ENCODE results near the gene ALPK3. TPM values are rescaled to one million over a fixed set of nuclear protein-coding genes. Genes with fewer than 3 reads are reported as not detected.

The ALPK3 gene
- total RNA-seq, 2 donors from 2014 or later = 57.8 to 94.1 TPM

- no peak overlapping the region for H3K27ac ChIP-seq (ENCODE audit: low read depth, low read length)
- Mint-ChIP-seq H3K4me1 (no peaks in the 10 kb centered on the region), H3K27ac (no peak overlapping the region), H3K9me3 (peaks cover 5% of the 10 kb centered on the region), H3K4me3 (no peak overlapping the region), H3K36me3 (ENCODE audit: low read depth) (no peaks in the 10 kb centered on the region), H3K27me3 (ENCODE audit: insufficient read depth) (peaks cover 2% of the 10 kb centered on the region)
- H3K9ac ChIP-seq (ENCODE audit: extremely low read depth, low read length, poor library complexity, severe bottlenecking) = no peak overlapping the region
- TF ChIP-seq CTCF (conservative IDR thresholded peaks at IDR 0.05) = no peak
- no peak for DNase-seq
- no peaks in the 10 kb centered on the region for H3K9me3 ChIP-seq (ENCODE audit: control insufficient read depth, low read length)
- 42% methylated on average over 2 of the region's 2 CpGs; no CpG with 5 or more reads in 1 of the 2 experiments for WGBS, 2 experiments (ENCODE audit: insufficient coverage in 1 of 2, insufficient read length in 1 of 2)
- no peak overlapping the region for H3K4me3 ChIP-seq (ENCODE audit: low read length)
- H3K36me3 ChIP-seq (ENCODE audit: control insufficient read depth, insufficient read depth, low read length) = no peaks in the 10 kb centered on the region
- H3K4me1 ChIP-seq (ENCODE audit: control insufficient read depth, insufficient read depth, low read length) = no peaks in the 10 kb centered on the region
- no peaks in the 10 kb centered on the region for H3K27me3 ChIP-seq (ENCODE audit: control insufficient read depth, insufficient read depth, low read length, poor library complexity, severe bottlenecking)
Observed at GRCh38 chr15:84901540-84901939, 84.4 kb downstream of the ALPK3 start.

DNA sequence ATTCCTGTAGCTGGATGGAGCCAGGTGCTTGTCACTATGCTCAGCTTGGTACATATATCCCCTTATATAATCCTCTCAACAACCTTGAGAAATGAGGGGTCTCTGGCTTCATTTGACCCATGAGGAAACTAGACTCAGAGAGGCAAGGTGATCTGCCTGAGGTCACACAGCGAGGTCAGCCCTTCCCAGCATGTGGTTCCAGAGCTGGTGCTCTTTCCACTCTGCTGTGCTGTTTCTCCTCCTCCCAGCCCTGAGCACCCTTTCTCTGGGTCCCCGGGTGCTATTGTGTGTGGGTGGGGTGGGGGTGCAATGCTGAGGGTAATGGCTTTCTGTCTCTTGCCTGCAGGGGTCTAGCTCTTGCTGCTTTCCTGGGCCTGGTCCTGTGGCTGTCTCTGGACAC lies 86.6 kb downstream of the ALPK3 start:
- Mint-ChIP-seq H3K27ac (no peak overlapping the region), H3K4me1 (no peaks in the 10 kb centered on the region), H3K36me3 (ENCODE audit: low read depth) (no peaks in the 10 kb centered on the region), H3K9me3 (peaks cover 5% of the 10 kb centered on the region), H3K4me3 (no peak overlapping the region), H3K27me3 (ENCODE audit: insufficient read depth) (peaks cover 2% of the 10 kb centered on the region)
- Histone ChIP-seq H3K9me3 (ENCODE audit: control insufficient read depth, low read length) (no peaks in the 10 kb centered on the region), H3K4me1 (ENCODE audit: control insufficient read depth, insufficient read depth, low read length) (no peaks in the 10 kb centered on the region), H3K4me3 (ENCODE audit: low read length) (no peak overlapping the region), H3K36me3 (ENCODE audit: control insufficient read depth, insufficient read depth, low read length) (no peaks in the 10 kb centered on the region), H3K27ac (ENCODE audit: low read depth, low read length) (no peak overlapping the region), H3K27me3 (ENCODE audit: control insufficient read depth, insufficient read depth, low read length, poor library complexity, severe bottlenecking) (no peaks in the 10 kb centered on the region), H3K9ac (ENCODE audit: extremely low read depth, low read length, poor library complexity, severe bottlenecking) (no peak overlapping the region)
- 97% methylated on average over 2 of the region's 2 CpGs; no CpG with 5 or more reads in 1 of the 2 experiments for WGBS, 2 experiments (ENCODE audit: insufficient coverage in 1 of 2, insufficient read length in 1 of 2)
- TF ChIP-seq CTCF (conservative IDR thresholded peaks at IDR 0.05) = no peak
- DNase-seq = no peak

DNA sequence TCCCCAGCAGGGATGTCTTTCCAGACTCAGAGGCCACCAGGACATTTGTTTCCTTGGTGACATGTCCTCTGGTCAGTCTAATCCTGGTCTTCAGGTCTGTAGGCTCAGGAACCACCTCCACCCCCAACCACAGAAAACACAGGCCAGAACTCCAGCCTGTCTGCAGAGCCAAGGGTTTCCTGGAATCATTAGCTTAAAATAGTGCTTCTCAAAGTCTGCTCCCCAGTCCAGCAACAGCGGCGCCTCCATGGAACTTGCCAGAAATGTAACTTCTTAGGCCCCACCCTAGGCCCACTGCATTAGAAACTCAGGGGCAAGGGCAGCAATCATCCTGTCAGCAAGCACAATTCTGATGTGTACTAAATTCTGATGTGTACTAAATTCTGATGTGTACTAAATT lies 87.3 kb downstream of the ALPK3 start:
- H3K4me3 Mint-ChIP-seq = no peak overlapping the region
- Histone ChIP-seq H3K9ac (ENCODE audit: extremely low read depth, low read length, poor library complexity, severe bottlenecking) (no peak overlapping the region), H3K36me3 (ENCODE audit: control insufficient read depth, insufficient read depth, low read length) (no peaks in the 10 kb centered on the region), H3K27me3 (ENCODE audit: control insufficient read depth, insufficient read depth, low read length, poor library complexity, severe bottlenecking) (no peaks in the 10 kb centered on the region), H3K27ac (ENCODE audit: low read depth, low read length) (no peak overlapping the region), H3K4me1 (ENCODE audit: control insufficient read depth, insufficient read depth, low read length) (no peaks in the 10 kb centered on the region), H3K9me3 (ENCODE audit: control insufficient read depth, low read length) (no peaks in the 10 kb centered on the region), H3K4me3 (ENCODE audit: low read length) (no peak overlapping the region)
- WGBS, 2 experiments (ENCODE audit: insufficient coverage in 1 of 2, insufficient read length in 1 of 2) = 98 to 100% methylated on average over 2 of the region's 2 CpGs
- peaks cover 5% of the 10 kb centered on the region for H3K9me3 Mint-ChIP-seq
- H3K4me1 Mint-ChIP-seq = no peaks in the 10 kb centered on the region
- peaks cover 2% of the 10 kb centered on the region for H3K27me3 Mint-ChIP-seq (ENCODE audit: insufficient read depth)
- H3K36me3 Mint-ChIP-seq (ENCODE audit: low read depth) = no peaks in the 10 kb centered on the region
- TF ChIP-seq CTCF (conservative IDR thresholded peaks at IDR 0.05) = no peak
- H3K27ac Mint-ChIP-seq = no peak overlapping the region
- DNase-seq = no peak

Measured in endodermal cell (in vitro differentiated cells).